HG02642 (cell line): ENCODE measurements around the gene ELP5.
A peak's percentile ranks its signal among the peaks of the same experiment; 100 is the strongest.

Experiments used
- ATAC-seq: cut with Tn5 transposase; IDR thresholded peaks from one replicate; pipeline ENCODE4 v1.9.1; 2021; ENCODE audit warnings: mild to moderate bottlenecking; ENCODE audit not compliant: unreplicated experiment, poor library complexity

ELP5 gene

GRCh38 chr17:7281074-7281952, 29.3 kb downstream of the ELP5 start, which contains the start of gene SLC2A4:
Gene SLC2A4 (plus strand): TSS chr17:7281718. CDS start chr17:7281935, 217 bp downstream.
- ATAC-seq: peak; percentile 61

GRCh38 chr17:7281953-7282751, 30.1 kb downstream of the ELP5 start:
- ATAC-seq: no peak

- no peak for ATAC-seq
Observed at GRCh38 chr17:7282752-7283321, 30.8 kb downstream of the ELP5 start.

GRCh38 chr17:7283471-7284216, 31.6 kb downstream of the ELP5 start:
- ATAC-seq: no peak

GRCh38 chr17:7284911-7285310, 32.9 kb downstream of the ELP5 start:
- ATAC-seq: no peak

GRCh38 chr17:7285679-7286078, 33.7 kb downstream of the ELP5 start:
- no peak for ATAC-seq

GRCh38 chr17:7289256-7290032, 37.4 kb downstream of the ELP5 start:
- ATAC-seq: no peak

GRCh38 chr17:7290166-7290565, 38.2 kb downstream of the ELP5 start:
- no peak for ATAC-seq

- ATAC-seq: no peak
Observed at GRCh38 chr17:7290685-7291084, 38.7 kb downstream of the ELP5 start.

GRCh38 chr17:7292194-7292593, 40.2 kb downstream of the ELP5 start:
- no peak for ATAC-seq

GRCh38 chr17:7292729-7293128, 40.7 kb downstream of the ELP5 start:
- no peak for ATAC-seq

- no peak for ATAC-seq
Observed at GRCh38 chr17:7293159-7293558, 41.1 kb downstream of the ELP5 start.

- ATAC-seq: no peak
Observed at GRCh38 chr17:7293816-7294613, 42.0 kb downstream of the ELP5 start.

GRCh38 chr17:7294614-7295153, 42.7 kb downstream of the ELP5 start, which contains the start of gene YBX2:
Gene YBX2 (minus strand): TSS chr17:7294639. CDS start chr17:7294500, 139 bp downstream.
- peak; percentile 59 for ATAC-seq

GRCh38 chr17:7295230-7296180, 43.5 kb downstream of the ELP5 start:
- ATAC-seq: no peak

- ATAC-seq: no peak
Observed at GRCh38 chr17:7296189-7296861, 44.3 kb downstream of the ELP5 start.

- no peak for ATAC-seq
Observed at GRCh38 chr17:7304179-7304578, 52.2 kb downstream of the ELP5 start.
